NCI-H2081 treated with DMSO at 0.1 percent for 48 hours (cell line): ENCODE measurements around the gene NUP37.
A peak's percentile ranks its signal among the peaks of the same experiment; 100 is the strongest.
"Not testable (repeated sequence)": the region's sequence is repeated elsewhere in the genome, so short reads cannot be mapped to it uniquely, and the experiment has no call there.

Source experiments
- DNase-seq: peaks from one replicate; lab custom pipeline; 2025; lab: John Stamatoyannopoulos, UW

NUP37 gene, protein sequence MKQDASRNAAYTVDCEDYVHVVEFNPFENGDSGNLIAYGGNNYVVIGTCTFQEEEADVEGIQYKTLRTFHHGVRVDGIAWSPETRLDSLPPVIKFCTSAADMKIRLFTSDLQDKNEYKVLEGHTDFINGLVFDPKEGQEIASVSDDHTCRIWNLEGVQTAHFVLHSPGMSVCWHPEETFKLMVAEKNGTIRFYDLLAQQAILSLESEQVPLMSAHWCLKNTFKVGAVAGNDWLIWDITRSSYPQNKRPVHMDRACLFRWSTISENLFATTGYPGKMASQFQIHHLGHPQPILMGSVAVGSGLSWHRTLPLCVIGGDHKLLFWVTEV

DNA sequence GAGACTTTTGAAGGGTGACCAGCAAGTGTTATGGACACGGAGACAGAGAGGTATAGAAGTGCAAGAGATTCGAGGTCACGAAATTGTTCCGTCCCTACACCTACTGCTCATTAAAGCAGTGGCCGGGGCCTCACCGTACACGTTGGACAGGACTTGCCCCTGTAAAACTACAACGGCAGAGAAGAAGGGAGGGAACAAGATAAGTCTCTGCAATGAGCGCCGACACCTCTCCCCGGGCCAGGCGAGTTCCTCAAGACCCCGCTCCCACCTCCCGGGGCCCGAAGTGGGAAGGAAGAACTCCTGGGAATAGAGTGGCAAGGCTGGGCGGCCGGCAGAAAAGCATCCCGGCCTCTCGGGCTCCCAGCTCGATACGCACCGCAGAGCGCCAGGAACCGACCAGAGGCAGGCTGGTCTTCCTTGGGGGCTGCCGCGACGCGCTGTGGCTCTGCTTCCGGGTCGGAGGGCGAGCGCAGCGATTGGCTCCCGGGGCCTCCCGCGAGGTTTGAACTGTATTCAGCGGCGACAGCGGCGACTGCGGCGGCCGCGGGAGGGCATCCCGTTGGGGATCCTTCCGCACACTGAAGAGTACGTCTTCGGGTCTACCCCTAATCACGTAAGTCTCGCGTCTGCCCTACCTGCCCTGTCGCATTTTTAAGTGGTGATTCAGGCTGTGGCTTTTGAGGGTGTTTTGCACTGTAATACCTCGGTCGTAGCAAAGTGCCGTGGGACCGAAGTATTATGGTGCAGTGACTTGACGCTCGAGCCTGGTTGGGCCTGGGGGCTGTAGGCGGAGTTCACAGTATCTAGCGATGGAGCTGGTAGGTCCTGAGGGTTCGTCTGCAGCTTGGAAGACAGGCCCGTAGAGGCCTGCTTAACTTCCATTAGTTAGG, at the start of gene NUP37, which contains the start of gene PARPBP:
Gene NUP37 (minus strand): TSS at position 441 of the 890 bp plus-strand sequence. CDS start 1,596 bp downstream, outside the sequence.
Gene PARPBP (plus strand): TSS at position 510 of the 890 bp plus-strand sequence. CDS start 3,706 bp downstream, outside the sequence.
- peak; percentile 52 for DNase-seq

DNA sequence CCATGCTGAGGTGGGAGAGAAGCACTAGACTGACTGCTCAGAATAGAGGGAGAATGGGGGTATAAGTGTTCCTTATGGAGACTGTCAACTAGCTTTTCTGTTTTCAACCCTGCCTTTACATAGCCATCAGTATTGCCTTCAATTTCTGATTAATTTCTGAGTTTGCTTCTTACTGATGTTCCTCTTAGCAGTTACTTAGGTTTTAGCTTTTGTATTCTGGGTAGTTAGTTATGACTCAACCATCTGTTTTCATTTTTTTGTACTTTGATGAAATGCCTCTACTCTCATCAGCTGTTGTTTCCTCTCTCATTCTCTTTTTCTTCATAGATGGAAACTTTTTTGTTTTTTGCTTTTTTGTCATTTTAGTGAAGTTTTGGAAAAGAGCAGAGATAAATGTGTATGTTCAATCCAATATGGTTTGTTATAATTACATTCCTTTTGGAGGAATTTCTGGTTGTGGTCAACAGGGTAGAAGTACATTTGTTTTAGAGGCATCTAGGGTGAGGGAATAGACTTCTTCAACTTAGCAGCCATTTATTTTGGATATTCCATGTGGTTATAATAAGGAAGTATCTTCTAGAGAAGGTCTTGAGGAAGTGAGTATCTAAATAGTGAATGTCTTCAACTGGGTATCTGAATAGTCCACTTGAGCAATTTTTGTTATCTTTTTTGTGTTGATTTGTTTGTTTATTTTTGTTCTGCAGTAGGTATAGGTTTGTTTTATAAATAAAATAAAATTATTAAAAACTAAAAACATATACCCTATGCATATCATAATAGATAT, 48.1 kb upstream of the NUP37 start:
- DNase-seq = no peak

DNA sequence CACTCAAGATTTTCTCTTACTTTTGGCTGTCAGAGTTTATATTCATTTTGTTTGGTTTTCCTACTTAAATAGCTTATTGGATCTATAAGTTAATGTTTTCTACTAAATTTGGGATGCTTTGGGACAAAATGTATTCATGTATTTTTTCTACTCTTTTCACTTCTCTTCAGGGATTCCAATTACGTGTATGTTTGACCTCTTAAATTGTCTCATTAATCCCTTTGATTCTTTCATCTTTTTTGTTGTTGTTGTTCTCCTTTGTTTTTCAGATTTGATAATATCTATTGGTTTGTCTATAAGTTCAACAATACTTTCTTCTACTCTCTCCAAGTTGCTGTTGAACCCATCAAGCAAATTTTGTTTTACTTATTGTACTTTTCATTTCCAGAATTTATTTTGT, 43.5 kb upstream of the NUP37 start:
- no peak for DNase-seq

DNA sequence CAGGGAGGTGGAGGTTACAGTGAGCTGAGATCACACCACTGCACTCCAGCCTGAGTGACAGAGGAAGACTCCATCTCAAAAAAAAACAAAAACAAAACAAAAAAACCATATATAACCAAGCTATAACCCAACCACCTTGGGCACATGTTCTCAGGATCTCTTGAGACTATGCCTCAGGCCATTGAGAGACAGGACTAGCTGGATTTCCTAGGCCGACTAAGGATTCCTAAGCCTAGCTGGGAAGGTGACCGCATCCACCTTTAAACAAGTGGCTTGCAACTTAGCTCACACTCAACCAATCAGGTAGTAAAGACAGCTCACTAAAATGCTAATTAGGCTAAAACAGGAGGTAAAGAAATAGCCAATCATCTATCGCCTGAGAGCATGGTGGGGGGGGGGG, 35.3 kb upstream of the NUP37 start:
- DNase-seq = not testable (repeated sequence)

DNA sequence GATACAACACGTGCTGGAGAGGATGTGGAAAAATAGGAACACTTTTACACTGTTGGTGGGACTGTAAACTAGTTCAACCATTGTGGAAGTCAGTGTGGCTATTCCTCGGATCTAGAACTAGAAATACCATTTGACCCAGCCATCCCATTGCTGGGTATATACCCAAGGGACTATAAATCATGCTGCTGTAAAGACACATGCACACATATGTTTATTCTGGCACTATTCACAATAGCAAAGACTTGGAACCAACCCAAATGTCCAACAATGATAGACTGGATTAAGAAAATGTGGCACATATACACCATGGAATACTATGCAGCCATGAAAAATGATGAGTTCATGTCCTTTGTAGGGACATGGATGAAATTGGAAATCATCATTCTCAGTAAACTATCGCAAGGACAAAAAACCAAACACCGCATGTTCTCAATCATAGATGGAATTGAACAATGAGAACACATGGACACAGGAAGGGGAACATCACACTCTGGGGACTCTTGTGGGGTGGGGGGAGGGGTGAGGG, 27.2 kb upstream of the NUP37 start:
- DNase-seq = not testable (repeated sequence)

DNA sequence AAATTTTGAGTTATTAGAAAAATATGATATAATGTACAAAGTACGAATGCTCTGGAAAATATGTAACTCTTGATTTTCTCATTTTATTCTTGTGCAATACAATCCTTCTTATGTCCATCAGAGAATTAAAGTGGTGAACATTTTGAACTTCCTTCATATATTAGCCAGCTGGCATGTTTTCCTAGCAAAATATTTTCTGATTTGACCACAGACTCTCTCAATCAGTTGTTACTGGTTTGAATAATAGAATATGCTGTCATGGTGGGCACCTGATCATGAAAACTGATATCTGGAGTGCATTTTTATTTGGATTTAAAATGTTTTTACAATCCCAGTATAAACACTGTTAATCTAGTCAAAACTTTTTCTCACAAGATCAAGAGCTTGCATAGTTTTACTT, 24.3 kb upstream of the NUP37 start:
- no peak for DNase-seq

DNA sequence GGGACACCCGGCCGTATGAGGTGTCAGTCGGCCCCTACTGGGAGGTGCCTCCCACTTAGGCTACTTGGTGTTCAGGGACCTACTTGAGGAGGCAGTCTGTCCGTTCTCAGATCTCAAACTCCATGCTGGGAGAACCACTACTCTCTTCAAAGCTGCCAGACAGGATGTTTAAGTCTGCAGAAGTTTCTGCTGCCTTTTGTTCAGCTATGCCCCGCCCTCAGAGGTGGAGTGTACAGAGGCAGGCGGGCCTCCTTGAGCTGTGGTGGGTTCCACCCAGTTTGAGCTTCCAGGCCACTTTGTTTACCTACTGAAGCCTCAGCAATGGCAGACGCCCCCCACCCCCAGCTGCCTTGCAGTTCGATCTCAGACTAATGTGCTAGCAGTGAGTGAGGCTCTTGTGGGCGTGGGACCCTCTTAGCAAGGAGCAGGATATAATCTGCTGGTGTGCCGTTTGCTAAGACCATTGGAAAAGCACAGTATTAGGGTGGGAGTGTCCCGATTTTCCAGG, 23.0 kb upstream of the NUP37 start:
- DNase-seq = not testable (repeated sequence)

DNA sequence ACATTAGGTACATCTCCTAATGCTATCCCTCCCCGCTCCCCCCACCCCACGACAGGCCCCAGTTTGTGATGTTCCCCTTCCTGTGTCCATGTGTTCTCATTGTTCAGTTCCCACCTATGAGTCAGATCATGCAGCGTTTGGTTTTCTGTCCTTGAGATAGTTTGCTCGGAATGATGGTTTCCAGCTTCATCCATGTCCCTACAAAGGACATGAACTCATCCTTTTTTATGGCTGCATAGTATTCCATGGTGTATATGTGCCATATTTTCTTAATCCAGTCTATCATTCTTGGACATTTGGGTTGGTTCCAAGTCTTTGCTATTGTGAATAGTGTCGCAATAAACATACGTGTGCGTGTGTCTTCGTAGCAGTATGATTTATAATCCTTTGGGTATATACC, 17.7 kb upstream of the NUP37 start:
- DNase-seq = not testable (repeated sequence)

DNA sequence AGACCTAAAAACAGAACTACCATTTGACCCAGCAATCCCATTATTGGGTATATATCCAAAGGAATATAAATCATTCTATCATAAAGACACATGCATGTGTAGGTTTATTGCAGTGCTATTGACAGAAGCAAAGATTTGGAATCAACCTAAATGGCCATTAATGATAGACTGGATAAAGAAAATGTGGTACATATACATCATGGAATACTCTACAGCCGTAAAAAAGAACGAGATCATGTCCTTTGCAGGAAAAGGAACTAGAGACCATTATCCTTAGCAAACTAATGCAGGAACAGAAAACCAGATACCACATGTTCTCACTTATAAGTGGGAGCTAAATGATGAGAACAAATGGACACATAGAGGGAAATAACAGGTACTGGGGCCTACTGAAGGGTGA, 11.5 kb upstream of the NUP37 start:
- not testable (repeated sequence) for DNase-seq

DNA sequence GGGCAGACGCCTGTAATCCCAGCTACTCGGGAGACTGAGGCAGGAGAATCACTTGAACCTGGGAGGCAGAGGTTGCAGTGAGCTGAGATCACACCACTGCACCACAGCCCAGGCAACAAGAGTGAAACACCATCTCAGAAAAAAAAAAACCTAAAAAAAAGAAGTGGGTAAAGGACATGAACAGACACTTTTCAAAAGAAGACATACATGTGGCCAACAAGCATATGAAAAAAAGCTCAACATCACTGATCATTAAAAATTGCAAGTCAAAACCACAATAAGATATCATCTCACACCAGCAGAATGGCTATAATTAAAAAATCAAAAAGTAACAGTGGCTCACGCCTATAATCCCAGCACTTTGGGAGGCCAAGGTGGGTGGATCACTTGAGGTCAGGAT, 10.8 kb upstream of the NUP37 start:
- not testable (repeated sequence) for DNase-seq

DNA sequence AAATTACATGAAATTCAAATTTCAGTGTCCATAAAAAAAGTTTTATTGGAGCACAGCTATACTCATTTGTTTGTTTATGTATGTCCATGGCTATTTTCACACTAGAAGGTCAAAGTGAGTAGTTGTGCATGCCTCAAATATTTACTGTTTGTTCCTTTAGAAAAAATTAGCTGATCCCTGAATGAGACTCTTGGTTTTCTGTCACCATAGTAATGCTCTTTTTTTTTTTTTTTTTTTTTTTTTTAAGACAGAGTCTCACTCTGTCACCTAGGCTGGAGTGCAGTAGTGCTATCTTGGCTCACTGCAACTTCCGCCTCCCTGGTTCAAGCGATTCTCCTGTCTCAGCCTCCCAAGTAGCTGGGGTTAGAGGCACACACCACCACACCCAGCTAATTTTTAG, 1.4 kb upstream of the NUP37 start:
- DNase-seq = not testable (repeated sequence)

DNA sequence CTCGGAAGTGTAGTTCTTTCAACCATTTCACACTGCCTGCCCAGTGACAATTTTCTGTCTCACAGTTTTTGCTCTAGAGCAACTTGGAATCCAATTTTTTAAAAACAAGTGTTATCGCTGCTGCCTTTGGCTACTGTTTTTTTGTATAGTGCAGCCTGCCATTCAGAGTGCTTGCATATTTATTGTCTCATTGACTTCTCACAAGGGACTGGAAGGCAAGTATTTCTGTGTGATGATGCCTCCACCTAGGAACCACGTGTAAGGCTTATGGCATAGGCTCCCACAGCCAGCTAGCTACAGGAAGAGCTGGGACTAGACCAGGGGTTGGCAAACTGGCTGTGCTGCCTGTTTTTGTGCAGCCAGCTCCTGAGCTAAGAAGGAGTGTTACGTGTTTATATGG, 972 bp upstream of the NUP37 start:
- DNase-seq = no peak

DNA sequence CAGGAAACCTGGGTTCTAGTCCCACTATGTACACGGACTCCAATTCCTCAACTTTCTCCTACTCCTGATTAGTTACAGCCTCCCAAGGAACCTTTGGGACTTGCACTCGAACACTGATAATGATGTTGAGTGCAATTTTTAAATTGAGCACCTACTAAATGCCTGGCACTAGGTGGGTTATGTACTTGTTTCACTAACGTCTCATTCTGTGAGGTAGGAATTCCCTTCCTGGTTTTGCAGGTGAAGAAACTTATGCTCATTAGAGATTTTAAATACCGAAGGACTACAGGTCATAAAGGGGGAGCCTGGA, 605 bp upstream of the NUP37 start:
- DNase-seq = no peak

DNA sequence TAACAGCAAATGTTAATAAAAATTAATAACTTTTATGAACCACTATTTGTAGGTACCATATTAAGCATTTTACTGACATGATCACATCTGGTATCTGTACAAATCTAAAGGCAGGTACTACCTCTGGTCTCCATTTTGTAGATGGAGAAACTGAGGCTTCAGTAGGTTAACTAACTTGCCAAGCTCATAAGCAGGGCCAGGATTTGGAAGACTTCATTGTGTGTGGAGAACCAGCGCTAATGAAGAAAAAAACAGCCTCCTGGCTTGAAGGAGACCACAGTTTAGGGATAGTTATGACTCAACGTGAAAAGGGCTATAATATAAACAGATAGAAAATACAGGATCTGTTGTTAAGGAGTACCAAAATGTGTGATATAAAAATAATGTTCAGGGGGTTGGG, 1.0 kb downstream of the NUP37 start:
- no peak for DNase-seq

DNA sequence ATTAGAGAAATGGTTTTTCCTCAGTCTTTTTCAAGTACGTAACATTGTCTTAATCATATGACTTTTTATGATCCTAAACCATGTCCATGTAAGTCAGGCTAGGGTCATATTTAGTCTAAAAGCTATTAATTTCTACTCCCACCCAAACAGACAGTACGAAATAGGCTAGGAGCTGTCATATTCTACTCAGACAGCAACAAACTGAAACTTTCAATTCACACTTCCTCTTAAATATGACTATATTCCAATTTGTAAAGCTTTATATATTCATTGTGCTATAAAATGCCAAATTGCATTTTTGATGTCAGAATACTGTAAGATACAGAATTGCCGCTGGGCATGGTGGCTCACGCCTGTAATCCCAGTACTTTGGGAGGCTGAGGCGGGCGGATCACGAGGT, 3.5 kb downstream of the NUP37 start:
- DNase-seq = no peak

DNA sequence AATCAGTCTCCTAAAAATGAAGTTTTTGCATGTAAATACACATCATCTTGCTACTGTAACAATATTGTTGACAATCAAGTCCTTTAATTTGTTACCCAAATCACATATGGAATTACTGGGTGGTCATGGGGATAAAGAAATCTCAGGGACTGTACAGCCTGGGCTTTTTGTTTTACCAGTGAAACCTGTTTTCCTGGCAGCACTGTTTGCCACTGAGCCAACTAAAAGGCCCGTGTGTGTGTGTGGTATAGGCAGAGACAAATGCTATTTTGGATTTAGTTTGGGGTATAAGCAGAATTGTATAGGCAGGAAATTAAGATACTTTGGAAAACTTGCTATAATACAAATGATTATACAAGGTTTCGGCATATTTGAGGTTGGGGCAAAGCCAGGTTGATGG, 5.7 kb downstream of the NUP37 start:
- DNase-seq = no peak

DNA sequence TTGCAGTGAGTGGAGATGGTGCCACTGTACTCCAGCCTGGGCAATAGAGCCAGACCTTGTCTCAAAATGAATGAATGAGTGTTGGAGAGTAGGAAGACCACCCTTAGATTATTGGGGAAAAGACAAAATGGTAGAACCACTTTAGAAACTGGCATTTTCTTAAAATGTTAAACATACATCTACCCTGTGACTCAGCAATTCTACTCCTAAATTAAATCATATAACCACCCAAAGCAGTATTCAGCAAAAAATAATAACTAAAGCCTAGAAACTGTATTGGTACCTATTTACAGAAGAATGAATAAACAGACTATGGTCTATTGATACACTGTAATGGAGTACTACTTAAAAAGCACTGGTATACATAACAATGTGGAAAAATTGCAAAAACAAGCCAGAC, 9.1 kb downstream of the NUP37 start:
- no peak for DNase-seq

DNA sequence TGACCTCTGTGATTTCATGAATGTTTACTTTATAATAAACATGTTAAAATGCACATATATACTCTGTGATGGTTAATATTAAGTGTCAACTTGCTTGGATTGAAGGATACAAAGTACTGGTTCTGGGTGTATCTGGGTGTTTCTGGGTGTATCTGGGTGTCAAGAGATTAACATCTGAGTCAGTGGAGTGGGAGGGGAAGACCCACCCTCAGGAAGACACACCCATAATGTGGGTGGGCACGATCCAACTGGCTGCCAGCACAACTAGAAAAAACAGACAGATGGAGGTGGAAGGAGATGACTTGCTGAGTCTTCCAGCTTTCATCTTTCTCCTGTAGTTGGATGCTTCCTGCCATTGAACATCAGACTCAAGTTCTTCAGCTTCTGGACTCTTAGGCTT, 11.9 kb downstream of the NUP37 start:
- no peak for DNase-seq

DNA sequence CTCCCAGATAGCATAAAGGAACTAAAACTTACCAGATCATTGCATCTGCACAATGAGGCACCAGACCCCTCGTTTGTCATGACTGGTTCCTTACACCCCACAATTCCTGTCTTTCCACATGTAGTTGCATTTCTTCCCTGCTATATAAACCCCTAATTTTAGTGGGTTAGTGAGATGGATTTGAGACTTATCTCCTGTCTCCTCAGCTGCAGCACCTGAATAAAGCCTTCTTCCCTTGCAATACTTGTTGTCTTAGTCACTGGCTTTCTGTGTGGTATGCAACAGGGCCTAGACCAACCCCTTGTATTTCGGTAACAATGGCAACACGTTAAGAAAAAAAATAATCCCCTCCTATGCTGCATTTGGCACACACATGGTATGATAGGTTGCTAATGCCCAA, 13.0 kb downstream of the NUP37 start:
- DNase-seq = no peak

DNA sequence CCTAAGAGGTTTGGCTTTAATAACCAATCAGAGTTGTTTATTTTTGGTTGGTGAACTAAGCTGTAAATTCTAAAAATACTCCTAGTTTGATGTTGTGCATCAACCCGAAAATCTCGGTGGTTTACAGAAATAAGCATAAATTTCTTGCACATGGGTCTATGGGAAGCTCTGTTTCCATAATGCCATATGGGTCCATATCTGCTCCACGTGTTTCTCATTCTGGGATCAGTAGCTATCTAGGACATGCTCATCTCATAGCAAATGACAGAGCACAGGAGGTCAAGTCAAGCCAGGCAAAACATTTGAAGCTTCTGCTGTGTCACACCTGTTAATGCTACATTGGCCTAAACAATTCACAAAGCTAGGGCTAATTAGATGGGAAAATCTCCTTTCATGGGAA, 23.1 kb downstream of the NUP37 start:
- no peak for DNase-seq

DNA sequence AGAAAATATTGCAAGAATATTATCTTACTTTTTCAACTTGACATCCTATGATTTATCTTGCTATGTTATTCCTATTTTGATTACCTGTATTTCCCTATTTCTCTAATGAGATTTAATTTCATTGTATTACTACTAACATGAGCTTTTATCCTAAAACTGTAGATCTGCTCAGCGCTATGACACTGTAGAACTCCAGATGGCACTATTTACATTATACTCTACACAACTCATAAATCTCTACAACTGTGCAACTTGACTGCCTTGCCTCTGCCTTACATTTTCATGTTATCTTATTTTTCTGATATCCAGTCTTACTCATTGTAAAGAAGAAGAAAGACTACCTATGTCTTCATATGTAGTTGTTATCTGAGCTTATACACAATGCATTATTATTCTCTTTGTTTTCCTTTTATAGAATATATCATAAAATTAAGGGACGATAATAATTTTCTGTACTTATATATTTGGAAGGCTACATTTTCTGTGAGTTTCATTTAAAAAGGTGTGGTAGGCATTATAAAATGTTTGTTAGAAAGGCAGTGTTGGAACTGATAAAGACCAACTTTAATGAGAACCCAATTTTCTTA, 24.1 kb downstream of the NUP37 start:
- peak; percentile 25 for DNase-seq

DNA sequence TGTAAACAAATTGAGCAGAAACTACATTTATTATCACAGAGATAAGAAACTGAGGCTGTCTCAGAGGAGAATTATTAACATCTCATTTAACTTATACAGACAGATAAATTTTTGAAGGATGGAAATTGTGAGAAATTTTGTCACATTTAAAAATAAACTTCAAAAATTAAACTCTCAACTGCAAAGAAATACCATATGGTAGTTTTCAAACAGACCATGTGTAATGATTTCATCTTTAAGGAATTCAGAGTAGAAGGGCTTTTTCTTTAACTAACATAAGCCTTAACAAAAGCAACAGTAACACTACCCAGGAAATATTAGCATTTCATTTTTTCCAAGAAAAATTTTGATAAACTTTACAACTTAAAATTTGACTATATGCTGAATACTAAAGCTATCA, 26.6 kb downstream of the NUP37 start:
- no peak for DNase-seq
